Kidney (tissue), 22 donors: ENCODE measurements around the gene OR12D2. TPM values are rescaled to one million over a fixed set of nuclear protein-coding genes. Genes with fewer than 3 reads are reported as not detected.
"Not testable (repeated sequence)": the region's sequence is repeated elsewhere in the genome, so short reads cannot be mapped to it uniquely, and the experiment has no call there.

Experiments
- DNase-seq, 5 donors: peaks; one replicate each; pipeline ENCODE4 v3.0.0-alpha.2; 2013 to 2020
- FAIRE-seq: peaks from 2 replicates; lab custom pipeline; 2012; peaks lifted over from hg19 to GRCh38; lab: Jason Lieb, UNC
- H3K27ac ChIP-seq, 2 donors: one replicate each; pipeline ENCODE4 v1.7.0; 2013; ENCODE audit warnings: low read depth in 2 of 2, low read length in 2 of 2, inconsistent platforms in 1 of 2
- H3K27me3 ChIP-seq: one replicate; pipeline ENCODE4 v1.7.1; 2013; ENCODE audit warnings: low read length, inconsistent platforms; ENCODE audit not compliant: control insufficient read depth, insufficient read depth
- H3K36me3 ChIP-seq, 3 donors: one replicate each; pipeline versions ENCODE4 v1.7.0 to v1.7.1; 2013; ENCODE audit warnings: low read length in 3 of 3, control low read depth in 1 of 3, inconsistent platforms in 1 of 3; ENCODE audit not compliant: insufficient read depth in 3 of 3, control insufficient read depth in 2 of 3
- H3K4me1 ChIP-seq, 3 donors: one replicate each; pipeline versions ENCODE4 v1.7.0 to v1.7.1; 2013; ENCODE audit warnings: low read length in 3 of 3, inconsistent platforms in 1 of 3, low read depth in 1 of 3; ENCODE audit not compliant: control insufficient read depth in 2 of 3, insufficient read depth in 2 of 3
- H3K4me3 ChIP-seq, 3 donors: one replicate each; pipeline versions ENCODE4 v1.7.0 to v1.8.1; 2013; ENCODE audit warnings: low read length in 3 of 3, control low read depth in 1 of 3, inconsistent platforms in 1 of 3
- H3K9ac ChIP-seq, 3 donors: one replicate each; pipeline versions ENCODE4 v1.7.0 to v1.7.1; 2013; ENCODE audit warnings: low read length in 3 of 3, control low read depth in 1 of 3, inconsistent platforms in 1 of 3
- H3K9me3 ChIP-seq, 3 donors: one replicate each; pipeline versions ENCODE4 v1.7.0 to v1.7.1; 2013; ENCODE audit warnings: low read length in 3 of 3, control low read depth in 1 of 3, inconsistent platforms in 1 of 3; ENCODE audit not compliant: control insufficient read depth in 2 of 3, insufficient read depth in 1 of 3
- intact Hi-C: fragments of 100-400 bp; cut with DNase I; formaldehyde crosslinking; loops from one replicate; pipeline ENCODE4 v1.11.1; 2022
- long read RNA-seq, 10 donors: library from polyadenylated mRNA in 1 of 10; unstranded in 1 of 10; transcript quantifications; one replicate each; pipeline ENCODE4 v2.0.0 and lab custom pipeline, GENCODE V29; 2021 to 2026
- polyA plus RNA-seq: library from polyadenylated mRNA; stranded (reverse); fragments of 350-450 nt; fragmentation: Illumina TruSeq; extraction: RNeasy Lipid Tissue Mini Kit (QIAGEN cat#74804); gene quantifications from one replicate; pipeline ENCODE4 v1.2.3, GENCODE V29; 2014; ENCODE audit warnings: low read depth, low replicate concordance; ENCODE audit not compliant: insufficient read depth
- total RNA-seq: library from RNA; stranded (reverse); fragmentation: NEBNext Ultra II Directional; extraction: Animal tissue kit (Norgen Biotek cat#: 25700); gene quantifications from one replicate; pipeline ENCODE4 v1.2.1, GENCODE V29; 2021
- TF ChIP-seq, protein P1 (sequence below): IDR thresholded peaks from 3 replicates; pipeline ENCODE4 v1.5.1; 2012; ENCODE audit warnings: mild to moderate bottlenecking, moderate library complexity, borderline replicate concordance; ENCODE audit not compliant: insufficient read depth; ENCODE audit errors: extremely low read depth
- donor health status: control.
- donor health status: control.
- donor health status: control.
- donor health status: control.
- donor health status: control.
- donor health status: DM: yes; HTN: yes; CAD: no.
- donor health status: Normal renal cell carcinoma (clear cell type).

Gene OR12D2
- total RNA-seq: not detected
- not detected for polyA plus RNA-seq
- long read RNA-seq, donor 1: 0 reads
- long read RNA-seq, donor 2: 0 reads
- long read RNA-seq, donor 3: 0 reads
- long read RNA-seq, donor 4: 0 reads
- long read RNA-seq, donor 5: 0 reads
- long read RNA-seq, donor 6: 0 reads
- long read RNA-seq, donor 7: 0 reads
- long read RNA-seq, donor 8: 0 reads
- long read RNA-seq, donor 9: 0 reads
- long read RNA-seq, donor 10: 0 reads

- Histone ChIP-seq H3K9me3 (no peaks in the 10 kb centered on the region), H3K27me3 (no peaks in the 10 kb centered on the region), H3K9ac (no peak within 1 kb of the TSS), H3K4me1 (no peaks in the 10 kb centered on the region), H3K36me3 (no peaks in the 10 kb centered on the region), H3K27ac (no peak within 1 kb of the TSS), H3K4me3 (no peak within 1 kb of the TSS)
- TF ChIP-seq, protein P1, sequence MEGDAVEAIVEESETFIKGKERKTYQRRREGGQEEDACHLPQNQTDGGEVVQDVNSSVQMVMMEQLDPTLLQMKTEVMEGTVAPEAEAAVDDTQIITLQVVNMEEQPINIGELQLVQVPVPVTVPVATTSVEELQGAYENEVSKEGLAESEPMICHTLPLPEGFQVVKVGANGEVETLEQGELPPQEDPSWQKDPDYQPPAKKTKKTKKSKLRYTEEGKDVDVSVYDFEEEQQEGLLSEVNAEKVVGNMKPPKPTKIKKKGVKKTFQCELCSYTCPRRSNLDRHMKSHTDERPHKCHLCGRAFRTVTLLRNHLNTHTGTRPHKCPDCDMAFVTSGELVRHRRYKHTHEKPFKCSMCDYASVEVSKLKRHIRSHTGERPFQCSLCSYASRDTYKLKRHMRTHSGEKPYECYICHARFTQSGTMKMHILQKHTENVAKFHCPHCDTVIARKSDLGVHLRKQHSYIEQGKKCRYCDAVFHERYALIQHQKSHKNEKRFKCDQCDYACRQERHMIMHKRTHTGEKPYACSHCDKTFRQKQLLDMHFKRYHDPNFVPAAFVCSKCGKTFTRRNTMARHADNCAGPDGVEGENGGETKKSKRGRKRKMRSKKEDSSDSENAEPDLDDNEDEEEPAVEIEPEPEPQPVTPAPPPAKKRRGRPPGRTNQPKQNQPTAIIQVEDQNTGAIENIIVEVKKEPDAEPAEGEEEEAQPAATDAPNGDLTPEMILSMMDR: no peak
- FAIRE-seq: no peak
- intact Hi-C loops: no loop called here
- DNase-seq: no peak
Measured at GRCh38 chr6:29395331-29395730, at the start of gene OR12D2. Gene OR12D2, plus strand, starts transcription at chr6:29395631. Its CDS starts 1,069 bp downstream, at chr6:29396700.

GRCh38 chr6:29349348-29349747, 46.1 kb upstream of the OR12D2 start:
- H3K27ac ChIP-seq, H3K27me3 ChIP-seq, H3K9ac ChIP-seq, H3K4me3 ChIP-seq, FAIRE-seq, H3K4me1 ChIP-seq, intact Hi-C loops, H3K9me3 ChIP-seq, DNase-seq, H3K36me3 ChIP-seq: not testable (repeated sequence)

DNA sequence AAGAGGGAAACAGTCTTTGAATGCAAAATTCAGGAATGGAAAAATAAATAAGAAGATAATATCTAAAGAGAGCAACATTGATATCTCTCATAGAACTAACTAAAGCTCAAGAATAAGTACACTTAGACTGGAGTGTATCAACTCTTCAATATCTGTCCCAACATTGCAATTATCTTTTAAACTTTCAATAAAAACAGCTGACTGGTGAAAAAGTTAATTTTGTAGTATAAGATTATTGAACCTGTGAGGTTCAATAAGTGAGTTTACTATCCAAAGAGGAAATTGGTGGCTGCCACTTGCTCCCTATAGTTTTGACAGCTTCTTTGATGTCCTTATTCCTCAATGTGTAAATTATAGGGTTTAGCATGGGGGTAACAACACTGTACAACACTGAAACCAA, 40.5 kb upstream of the OR12D2 start:
- Histone ChIP-seq H3K36me3 (no peaks in the 10 kb centered on the region), H3K9me3 (no peaks in the 10 kb centered on the region), H3K9ac (no peak overlapping the region), H3K4me3 (no peak overlapping the region), H3K4me1 (no peaks in the 10 kb centered on the region), H3K27me3 (no peaks in the 10 kb centered on the region), H3K27ac (no peak overlapping the region)
- TF ChIP-seq, protein P1: no peak
- intact Hi-C loops: no loop called here
- no peak for FAIRE-seq
- no peak for DNase-seq

DNA sequence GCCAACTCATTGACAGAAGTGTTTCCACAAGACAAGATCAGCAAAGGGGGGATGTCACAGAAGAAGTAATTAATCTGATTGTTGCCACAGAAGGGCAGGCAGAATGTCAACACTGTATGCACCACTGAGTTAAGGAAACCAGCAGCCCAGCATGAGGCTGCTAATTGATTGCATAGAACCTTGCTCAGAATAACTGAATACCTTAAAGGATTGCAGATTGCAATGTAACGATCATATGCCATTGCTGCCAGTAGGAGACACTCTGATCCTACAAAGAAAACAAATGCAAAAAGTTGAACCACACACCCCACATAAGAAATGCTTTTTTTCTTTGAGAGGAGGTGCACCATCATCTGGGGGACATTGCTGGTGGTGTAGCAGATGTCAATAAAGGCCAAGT, 39.8 kb upstream of the OR12D2 start:
- no peak overlapping the region for H3K27ac ChIP-seq
- no peak for DNase-seq
- no peaks in the 10 kb centered on the region for H3K27me3 ChIP-seq
- H3K4me3 ChIP-seq: no peak overlapping the region
- no peak overlapping the region for H3K9ac ChIP-seq
- H3K9me3 ChIP-seq: no peaks in the 10 kb centered on the region
- no peak for FAIRE-seq
- intact Hi-C loops: no loop called here
- no peaks in the 10 kb centered on the region for H3K4me1 ChIP-seq
- H3K36me3 ChIP-seq: no peaks in the 10 kb centered on the region
- TF ChIP-seq, protein P1: no peak
